ENCODE results near the gene ZFYVE28.

Gene ZFYVE28

DNA sequence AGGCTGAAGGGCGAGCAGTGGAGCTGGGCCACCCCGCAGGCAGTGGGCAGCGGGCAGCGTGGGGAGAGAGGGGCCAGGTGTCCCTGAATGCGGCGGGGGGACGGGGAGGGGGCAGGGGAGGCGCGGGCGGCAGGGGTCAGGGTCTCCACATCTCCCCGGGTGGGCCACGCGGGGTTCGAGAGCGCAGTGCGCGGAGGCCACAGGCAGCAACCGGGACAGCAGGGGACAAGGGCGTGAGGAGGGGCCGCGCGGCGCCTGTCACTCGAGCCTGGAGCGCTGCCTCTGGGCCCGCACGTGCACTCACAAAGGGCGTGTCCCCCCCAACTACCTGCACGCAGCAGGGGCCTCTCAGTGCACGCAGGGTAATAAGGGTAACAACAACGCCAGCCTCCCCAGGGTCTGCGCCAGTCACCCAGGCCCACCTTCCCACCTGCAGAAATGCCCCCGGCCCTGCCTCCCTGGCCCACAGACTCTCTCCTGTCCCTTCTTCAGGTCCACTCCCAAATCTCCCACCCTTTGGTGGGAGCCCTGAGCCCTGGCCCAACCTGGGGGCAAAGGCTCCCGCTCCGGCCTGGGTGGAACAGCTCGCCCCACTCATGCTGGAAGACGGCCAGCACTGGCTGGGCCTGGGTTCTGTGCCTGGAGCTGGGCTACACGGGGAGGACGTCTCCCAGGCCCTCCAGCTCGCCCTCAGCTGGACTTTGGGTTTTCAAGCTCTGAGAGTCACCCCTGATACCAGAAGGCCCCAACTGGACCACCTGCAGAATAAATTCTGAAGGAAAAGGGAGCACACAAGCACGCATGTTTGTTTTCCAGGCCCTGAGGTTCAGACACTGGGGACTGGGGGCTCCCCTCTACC, 53.2 kb downstream of the ZFYVE28 start:
- DNase-seq: no peak

DNA sequence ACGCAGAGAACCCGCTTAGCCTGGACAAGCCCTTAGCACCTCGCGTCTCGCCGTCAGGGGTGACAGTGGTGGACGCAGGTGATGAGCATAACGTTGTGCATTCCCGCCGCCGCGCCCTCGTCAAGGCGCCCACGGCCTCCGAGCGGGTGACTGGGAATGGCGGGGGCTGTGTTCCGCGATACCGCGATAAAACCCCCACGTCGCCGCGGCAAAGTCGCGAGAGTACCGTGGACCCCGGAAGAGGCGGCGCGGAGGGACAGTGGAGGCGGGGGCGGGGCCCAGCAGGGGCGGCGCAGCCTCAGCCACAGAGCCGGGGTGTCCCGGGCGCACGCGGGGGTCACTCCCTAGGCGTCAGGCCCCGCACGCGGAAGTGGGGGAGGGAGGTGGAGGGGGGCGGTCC, 53.8 kb downstream of the ZFYVE28 start:
- DNase-seq: peak; percentile 65 to 66

DNA sequence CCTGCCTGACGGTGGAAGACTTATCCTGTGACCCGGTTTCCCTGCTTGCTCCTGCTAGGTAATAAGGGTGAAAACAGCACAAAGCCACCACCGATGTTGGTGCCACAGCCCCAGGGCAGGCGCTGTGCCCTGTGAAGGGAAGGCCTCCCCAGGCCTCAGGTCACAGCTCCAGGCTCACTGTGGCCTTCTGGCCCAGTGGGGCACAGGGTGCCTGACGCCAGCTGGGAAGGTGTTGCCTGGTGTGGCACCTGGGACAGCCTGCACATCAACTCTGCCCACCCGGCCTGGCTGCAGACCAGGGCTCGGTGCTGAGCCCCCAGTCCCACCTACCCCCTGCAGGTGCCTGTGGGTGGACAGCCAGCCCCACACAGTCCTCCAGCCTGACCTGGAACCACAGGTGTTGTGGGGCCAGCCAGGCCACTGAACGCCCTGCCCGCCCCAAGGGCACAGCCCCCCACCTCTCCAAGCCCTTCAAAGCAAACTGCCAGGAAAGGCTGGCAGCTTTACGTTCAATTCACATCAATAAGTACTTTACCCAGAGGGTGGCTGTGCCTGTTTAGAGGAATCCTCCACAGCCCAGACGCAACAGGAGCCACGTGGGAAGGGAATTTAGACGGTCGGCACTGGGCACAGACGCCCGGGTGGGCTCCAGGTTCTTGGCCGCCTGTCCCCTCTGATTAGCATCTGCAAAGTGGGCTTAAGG, 54.3 kb downstream of the ZFYVE28 start:
- DNase-seq: no peak

DNA sequence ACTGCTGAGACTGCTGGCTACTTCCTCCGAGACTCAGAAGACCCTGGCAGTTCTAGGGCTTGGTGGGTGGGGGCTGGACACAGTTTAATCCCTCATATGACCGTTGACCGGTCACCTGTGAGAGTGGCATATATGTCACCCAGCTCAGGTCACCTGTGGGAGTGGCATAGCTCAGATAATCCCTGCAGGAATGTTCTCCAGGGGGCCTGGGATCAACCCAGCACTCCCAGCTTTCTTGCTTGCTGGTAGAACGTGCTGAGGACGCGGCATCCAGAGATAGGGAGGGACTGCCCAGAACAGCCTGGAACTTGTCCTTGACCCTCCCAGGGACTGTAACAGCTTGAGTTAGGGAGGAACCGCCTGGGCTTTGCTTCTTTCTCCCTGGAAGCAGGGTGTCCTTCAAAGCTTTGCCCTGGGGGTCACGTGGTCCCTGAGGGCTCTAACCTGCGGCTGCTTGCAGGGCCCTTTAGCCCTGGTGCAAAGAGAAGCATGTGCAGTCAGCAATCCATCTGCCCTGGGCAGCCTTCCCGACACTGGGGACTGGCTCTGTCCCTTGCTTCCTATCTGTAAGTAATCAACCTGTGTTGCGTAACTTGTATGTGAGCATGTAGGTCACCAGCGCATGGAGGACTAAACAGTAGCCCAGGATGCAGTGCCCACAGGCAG, 55.3 kb downstream of the ZFYVE28 start:
- no peak for DNase-seq

DNA sequence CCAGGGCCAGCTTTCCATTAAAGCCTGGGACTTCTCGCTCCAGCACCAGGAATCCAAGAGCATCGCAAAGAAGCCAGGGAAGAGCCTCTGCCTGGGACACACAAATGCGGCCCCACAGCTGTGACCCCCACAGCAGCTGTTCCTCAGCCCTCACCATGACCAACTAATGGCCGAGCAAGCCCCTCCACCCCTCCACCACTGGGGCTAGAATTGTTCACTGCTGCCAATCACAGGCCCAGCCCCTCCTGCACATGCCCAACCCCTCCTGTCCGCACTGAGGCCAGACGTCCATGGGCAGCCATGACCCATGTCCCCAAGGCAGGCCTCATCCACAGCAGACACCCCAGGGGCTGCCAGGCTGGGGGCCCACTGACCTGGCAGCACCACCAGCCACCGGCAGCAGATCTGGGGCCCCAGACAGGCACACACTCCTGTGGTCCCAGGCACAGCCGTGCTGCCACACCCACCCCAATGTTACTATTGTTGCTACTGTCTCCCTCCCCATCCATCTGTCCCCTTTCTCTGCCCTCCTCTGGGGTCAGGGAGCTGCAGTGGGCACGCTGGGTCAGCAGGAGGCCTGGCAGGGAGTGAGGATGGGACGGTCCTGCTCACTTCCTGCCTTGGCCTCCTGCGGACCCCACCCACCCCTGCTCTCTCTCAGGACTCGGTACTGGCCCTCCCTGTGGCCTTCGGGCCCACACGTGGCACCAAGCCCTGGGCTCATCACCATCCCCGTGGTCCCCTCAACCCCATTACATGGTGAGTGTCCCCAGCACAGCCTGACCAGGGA, 56.0 kb downstream of the ZFYVE28 start:
- DNase-seq: no peak

DNA sequence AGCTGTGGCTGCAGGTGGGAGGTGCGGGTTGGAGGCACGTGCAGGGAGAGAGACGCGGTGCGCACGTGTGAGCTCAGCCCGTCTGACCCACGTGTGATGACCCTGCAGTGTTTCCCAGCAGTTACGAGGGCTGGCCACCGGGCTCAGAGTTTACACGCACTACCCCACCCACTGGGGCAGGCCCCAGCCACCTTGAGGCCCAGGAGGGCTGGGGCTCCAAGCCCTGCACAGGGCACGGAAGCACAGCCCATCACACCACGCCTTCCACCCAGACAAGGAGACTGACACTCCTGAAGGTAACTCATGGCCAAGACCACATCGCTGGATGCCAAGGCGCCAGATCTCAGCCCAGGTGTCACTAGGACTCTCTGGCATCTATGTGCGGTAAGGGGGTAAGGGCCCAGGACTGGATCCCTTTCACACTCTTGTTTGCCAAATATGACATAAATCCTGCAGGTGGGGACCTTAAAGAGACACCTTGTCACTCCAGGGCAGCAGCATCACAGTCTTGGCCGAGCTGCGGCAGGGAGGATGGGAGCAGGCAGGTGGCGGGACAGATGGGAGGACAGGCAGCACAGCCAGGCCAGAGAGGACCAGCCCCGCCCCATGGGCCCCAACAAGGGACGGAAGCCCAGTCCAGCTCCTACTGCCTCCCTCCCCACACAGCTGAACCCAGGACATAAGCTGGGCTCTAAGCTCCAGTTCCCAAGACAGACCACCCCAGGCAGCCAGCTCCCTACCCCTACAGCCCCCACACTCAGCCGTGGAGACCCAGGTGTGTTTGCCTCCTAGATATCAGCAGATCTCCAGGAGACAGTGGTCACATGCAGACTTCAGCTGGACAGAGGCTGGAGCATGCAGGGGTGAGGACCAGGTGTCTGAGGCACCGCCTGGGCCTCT, 56.8 kb downstream of the ZFYVE28 start:
- DNase-seq: no peak

DNA sequence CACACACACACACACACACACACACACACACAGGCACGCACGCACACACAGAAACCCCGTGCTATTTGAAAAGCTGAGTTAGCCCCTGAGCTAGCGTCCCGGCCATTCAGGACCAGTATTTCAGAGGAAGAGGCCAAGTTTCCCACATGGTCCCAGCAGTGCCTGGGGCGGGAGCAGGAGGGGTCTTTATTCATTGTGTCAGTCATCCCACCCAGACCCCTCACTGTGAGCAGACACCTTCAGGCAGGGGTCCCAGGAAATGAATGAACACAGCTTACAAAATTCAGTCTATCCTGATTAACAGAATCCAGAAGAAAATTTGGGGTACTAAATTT, 58.1 kb downstream of the ZFYVE28 start:
- no peak for DNase-seq

DNA sequence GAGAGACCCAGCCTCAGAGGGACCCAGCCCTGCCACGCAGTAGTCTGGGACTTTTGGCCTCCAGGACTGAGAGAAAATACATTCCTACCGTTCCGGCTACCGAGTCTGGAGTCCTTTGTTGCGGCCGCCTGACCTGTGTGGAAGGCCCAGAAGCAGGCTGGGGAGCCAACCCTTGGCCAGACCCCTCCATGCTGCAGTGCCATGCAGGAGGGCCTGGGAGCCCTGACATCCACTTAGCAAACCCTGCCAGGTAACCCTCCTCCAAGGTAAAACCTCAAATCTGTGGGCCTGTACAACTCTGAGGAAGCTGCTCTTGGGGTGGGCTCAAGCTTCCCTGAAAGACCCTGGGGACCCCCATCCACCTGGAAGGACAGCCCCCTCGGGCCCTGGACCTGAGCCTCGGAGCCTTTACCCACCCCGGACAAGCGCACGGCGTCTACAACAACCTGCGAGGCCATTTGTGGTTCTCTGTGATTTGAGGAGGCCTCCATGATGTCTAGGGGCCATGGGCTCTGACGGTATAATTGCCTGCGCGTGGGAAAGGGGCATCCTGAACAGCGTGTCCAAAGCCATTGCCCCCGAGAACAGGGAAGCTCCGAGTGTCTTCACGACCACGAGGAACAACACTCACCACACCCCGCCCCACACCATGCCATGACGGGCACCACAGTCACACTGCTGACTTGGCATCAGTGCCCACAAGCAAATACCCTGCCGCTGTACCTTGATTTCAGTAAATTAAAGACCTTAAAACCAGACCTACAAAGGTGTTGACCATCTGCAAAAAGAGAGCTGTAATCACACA, 58.7 kb downstream of the ZFYVE28 start:
- no peak for DNase-seq

DNA sequence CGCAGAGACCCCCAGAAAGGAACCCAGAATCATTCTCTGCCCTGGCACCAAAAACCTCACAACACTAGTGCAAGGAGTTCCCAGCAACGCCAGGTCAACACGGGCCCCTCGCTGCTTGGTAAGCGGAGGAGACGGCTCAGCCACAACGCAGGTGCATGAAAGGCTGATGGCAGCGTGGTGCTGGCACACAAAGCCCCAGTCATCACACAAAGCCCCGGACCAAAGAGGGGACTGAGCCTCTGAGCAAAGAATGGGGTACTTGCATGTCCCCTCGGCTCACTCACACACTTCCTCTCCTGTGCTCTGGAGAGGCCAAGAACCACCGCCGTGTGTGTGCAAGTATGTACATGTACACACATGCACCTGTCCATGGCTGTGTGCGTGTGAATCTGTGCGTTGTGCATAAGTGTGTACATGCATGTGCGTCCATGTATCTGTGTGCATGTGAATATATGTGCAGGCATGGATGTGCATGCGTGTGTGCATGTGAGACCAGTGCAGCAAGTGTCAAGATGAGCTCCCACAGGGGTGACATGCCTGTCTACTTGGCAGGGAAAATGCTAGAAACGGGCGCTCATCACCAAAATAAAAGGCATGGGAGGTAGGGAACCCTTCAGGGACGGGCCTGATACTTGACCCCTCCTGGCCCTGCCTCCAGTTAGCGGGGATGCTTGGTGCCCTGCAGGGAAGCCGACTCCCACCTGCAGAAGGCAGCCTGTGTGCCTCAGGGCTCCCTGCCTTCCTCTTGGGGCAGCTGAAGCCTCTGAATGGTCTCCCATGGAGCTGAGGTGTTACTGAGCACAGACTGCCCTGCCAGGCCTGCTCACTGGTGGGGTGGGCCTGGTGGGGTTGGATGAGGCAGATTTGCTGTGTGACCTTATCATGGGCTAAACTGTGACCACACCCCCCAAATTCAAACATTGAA, 60.4 kb downstream of the ZFYVE28 start:
- DNase-seq: no peak

DNA sequence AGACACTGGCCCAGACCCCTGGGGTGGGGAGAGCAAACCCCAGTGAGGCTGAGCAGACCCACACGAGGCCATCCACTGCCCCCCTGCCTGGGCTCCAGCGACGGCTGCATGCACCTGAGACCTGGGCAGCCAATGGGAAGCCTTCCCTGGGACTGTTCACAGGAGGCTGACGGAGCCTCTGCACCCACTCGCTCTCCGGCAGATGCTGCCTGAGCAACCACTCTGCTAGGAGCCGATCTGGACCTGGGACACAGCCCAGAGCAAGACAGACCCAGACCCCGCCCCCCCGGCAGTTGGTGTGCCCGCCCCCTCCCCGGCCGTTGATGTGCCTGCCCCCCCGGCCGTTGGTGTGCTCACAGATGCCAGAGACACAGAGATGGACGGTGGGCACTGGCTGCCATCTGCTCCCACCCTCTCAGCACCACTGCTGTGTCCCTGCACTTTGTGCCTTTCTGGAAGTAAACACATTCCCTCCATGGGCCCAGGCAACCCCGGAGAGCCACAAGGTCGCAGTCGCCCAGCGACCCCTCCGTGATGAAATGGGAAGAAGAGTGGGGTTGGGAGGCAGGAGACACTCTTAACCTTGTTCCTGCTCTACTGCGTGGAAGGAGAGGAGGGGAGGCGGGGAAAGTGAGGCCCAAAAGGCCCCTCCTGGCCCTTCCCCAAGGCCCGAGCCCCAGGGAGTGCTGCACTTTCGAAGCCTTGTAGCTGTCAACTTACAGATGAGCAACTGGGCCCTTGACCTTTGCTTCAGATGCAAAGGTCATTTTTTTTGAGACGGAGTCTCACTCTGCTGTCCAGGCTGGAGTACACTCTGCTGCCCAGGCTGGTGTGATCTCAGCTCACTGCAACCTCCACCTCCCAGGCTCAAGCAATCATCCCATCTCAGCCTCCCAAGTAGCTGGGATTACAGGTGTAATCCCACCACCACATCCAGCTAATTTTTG, 62.0 kb downstream of the ZFYVE28 start:
- no peak for DNase-seq

DNA sequence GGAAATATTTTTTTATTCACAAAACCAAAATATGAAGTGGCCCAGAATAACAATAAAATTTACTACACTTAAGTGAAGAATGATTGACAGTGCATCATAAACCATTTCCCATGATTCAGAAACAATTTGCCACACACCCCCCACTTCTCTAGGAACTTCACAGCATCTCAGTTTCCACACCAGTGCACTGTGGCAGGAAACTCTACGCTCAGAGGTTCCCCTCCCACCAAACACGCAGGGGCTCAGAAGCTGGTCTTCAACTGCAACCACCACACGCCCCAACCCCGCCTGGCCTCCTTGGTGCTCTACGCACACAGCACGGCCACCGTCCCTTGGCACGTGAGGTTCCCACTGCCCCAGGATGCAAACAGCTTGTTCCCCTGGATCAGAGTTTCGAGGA, 63.7 kb downstream of the ZFYVE28 start:
- DNase-seq: peak in 1 of 2 donors; percentile 16

DNA sequence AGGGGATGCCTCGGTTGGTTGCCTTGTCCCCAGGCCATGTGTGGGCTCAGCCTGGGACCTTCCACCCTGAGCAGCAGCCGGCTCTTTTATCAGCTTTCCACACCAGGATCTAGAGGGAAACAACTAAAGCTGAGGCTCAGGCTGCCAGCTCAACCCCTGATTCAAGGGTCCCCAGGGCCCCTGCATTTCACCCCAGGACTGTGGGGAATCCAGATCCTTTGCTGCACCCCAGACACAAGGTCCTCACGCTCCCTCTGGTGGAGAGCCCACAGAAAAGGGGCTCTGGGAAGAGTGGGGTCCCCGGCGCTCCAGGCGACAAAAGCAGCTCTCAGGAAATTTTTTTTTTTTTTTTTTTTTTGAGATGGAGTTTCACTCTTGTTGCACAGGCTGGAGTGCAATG, 64.3 kb downstream of the ZFYVE28 start:
- peak; percentile 29 to 32 for DNase-seq

DNA sequence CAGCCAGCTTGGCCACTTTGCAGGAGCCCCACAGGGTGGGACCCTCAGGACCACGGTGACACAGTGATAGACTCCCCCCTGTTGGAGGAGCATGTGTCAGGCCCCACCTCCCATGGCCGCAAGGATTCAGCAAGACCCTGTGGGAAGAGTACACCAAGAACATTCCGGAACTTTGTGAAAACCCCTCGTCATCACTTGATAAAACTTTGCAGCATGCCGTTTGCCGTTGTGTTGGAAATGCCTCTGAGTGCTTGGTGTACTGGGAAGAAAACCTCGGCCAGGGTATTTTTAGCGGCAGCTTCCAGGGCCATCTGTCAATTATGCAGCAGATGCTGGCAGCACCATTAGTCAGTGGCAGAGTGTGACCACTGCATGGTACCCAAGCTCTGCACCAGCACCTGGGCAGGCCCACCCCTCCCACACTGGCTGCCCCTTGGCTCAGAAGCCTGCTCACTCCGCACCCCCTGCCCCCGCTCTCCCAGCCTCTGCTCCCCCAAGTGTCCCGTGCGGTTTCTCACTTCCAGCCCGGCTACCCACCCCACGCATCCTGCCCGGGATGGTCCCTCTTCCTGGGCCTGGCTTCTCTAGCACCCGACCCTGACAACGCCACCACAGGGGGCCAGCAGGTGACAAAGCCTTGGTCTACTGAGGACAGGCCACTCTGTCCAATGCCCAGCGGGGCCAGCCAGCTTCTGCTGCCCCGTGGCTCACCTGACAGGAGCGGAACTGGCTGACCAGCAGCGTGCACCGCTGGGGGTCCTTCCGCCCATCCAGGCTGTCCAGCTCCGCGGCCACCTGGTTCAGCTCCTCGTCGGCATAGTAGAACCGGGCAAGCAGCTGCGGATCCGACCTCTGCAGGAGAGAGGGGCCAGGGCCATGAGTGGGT, 65.0 kb downstream of the ZFYVE28 start:
- no peak for DNase-seq

DNA sequence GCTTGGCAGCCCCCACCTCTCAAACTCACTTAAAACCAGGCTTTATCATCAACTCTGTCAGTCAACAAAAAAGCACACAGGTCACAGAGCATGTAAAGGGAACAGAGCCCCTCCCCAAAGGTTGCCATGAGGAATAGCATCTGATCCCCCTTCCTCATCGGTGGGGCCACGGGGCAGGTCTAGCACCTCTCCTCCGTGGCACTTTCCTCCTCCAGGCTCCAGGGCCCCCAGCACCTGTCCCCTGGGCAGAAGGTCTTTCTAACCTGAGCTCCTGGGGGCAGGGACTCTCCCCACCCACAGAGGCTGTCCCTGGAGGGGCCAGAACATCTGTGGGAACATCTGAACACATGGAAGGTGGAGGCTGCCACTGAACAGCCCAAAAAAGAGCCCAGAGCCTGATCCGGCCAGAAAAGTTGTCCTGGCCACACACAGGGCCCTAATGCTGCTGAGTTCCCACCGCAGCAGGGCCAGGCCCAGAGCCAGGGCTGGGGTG, 65.7 kb downstream of the ZFYVE28 start:
- DNase-seq: no peak

DNA sequence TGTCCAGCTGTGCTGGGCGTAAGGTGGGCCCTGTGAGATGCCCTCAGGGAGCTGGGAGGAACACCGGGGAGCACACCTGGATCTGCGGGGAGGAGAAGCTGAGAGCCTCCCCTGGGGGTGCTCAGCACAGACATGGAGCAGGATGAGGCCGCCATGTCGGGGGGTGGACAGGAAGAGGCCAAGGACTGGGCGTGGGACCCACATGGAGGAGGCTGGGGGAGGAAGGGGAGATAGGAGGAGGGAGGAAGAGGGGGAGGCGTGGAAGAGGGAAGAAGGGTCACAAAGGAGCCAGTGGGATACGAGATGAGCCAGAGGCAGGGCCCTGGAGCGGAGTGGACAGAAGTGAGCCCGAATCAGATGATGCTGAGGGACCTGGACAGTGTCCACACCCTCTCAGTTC, 66.3 kb downstream of the ZFYVE28 start:
- DNase-seq: no peak

DNA sequence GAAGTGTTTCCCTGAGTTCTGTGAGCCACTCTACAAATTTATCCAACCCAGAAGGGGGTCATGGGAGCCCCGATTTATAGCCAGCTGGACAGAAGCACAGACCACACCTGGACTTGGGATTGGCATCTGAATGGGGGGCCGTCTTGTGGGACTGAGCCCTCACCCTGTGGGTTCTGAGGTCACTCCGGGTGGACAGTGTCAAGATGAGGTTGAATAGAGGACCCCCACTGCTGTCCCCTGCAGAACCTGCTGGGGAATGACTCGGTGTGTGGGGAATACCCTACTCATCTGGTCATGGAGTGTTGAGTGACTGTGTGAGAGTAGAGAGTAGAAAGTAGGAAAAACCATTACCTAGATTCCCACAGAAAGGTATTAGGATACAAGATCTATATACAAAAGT, 67.5 kb downstream of the ZFYVE28 start:
- DNase-seq: no peak

DNA sequence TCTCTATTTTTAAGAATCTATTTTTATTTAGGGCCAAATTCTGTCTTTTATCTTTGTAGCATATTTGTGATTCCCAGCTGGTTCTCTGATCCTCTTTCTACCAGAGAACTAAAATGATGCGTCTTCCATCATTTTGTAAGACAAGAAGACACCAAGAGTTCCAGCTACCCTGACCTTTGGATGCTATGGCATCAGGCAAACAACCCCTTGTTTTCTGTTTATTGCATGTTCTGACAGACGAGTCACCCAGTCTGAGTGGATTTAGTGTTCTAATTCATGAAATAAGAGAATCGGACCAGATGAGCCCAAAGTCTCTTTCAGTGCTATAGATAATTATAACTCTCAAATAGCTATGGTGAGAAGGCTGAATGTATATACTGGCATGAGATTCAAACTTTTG, 69.7 kb downstream of the ZFYVE28 start:
- no peak for DNase-seq

DNA sequence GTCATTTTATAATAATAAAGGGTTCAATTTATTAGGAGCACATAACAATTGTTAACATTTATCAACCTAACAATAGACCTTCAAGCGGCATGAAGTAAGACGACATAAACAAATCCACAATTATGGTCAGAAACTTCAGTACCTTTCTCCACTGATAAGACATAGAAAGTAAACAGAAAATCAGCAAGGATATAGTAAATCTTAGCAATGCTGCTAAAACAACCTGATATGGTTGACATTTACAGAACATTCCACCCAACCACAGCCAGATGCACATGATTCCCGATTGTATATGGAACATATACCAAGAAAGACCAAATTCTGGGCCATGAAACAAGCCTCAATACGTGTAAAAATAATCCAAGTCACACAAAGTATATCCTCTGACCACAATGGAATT, 71.3 kb downstream of the ZFYVE28 start:
- DNase-seq: no peak

Data from CD4-positive, alpha-beta T cell treated with Interleukin-1 beta for 1 hour (primary cell).